GM12892 (cell line): ENCODE results near the gene RTN4RL1.

Experiments used
- POLR2A ChIP-seq: IDR thresholded peaks from 2 replicates; pipeline ENCODE4 v1.6.1; 2011; ENCODE audit warnings: low read depth, low read length, control low read depth
- POLR2AphosphoS5 ChIP-seq: IDR thresholded peaks from 2 replicates; pipeline ENCODE4 v1.6.1; 2011; ENCODE audit warnings: low read depth, low read length, control low read depth

DNA sequence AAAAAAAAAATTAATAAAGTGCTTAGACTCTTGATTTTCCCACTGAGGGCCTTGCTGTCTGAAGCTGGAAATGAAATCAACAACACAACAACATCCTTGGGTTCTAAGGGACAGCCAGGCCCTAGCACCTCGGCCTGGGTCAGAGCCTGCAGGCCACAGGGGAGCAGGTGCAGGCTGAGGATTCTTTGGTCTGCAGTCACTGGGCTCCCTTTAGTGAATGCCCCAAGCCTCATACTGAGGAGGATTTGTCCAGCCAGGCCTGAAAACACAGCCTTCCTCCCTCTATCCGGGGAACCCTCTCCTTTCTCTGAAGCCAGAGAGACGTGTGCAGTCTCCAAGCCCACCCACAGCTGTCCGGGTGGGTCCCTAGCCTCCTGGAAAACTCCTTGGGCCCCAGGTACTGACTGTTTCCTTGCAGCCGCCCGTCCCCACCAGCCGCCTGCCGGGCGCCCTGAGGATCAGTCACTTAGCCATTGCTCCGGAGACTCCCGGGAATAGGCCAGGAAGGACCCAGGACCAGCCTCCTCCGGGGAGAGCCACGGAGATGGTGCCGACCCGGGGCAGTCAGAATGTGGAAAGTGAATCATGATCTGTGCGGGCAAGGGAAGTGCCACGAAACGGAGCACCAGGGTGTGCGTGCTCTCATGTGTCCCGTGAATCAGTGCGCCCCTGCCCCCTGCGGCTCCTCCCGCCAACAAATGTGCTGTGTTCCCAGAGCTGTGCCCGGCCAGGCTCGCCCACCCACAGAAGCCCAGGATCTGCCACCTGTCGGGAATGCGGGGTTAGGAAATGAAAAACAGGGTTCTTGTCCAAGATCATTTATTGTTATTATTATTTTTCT, 91.0 kb downstream of the RTN4RL1 start:
- no peak for TF ChIP-seq POLR2A
- no peak for TF ChIP-seq POLR2AphosphoS5
